ENCODE measurements around the gene ARHGAP30.
"Not testable (repeated sequence)": the region's sequence is repeated elsewhere in the genome, so short reads cannot be mapped to it uniquely, and the experiment has no call there.

Gene ARHGAP30

GRCh38 chr1:161031874-161032273 is 37.8 kb downstream of the ARHGAP30 start:
- no peak overlapping the region for H3K4me3 ChIP-seq (ENCODE audit: low read length in 2 of 2)
- H3K23ac ChIP-seq (ENCODE audit: low read depth, low read length, poor library complexity), result no peak overlapping the region
- H3K36me3 ChIP-seq (replicated peaks in 1 of 2; ENCODE audit: control insufficient read depth in 2 of 2, insufficient read depth in 2 of 2, low read length in 2 of 2), result no peaks in the 10 kb centered on the region
- no peaks in the 10 kb centered on the region for H3K79me1 ChIP-seq (ENCODE audit: low read depth, low read length)
- H2AK5ac ChIP-seq (ENCODE audit: low read depth, low read length), result no peak overlapping the region
- no peak overlapping the region for H4K91ac ChIP-seq (ENCODE audit: low read depth, low read length, poor library complexity)
- no peak overlapping the region for H2BK120ac ChIP-seq (ENCODE audit: low read depth, low read length)
- no peak overlapping the region for H2BK12ac ChIP-seq (ENCODE audit: low read length)
- H3K27ac ChIP-seq (replicated peaks; ENCODE audit: low read length), result no peak overlapping the region
- H3K4me1 ChIP-seq (ENCODE audit: control insufficient read depth in 2 of 2, insufficient read depth in 1 of 2, low read depth in 1 of 2, low read length in 2 of 2), result peaks cover 0 to 3% of the 10 kb centered on the region in 2 donors
- H3K4ac ChIP-seq (ENCODE audit: low read length), result no peak overlapping the region
- H3K9me3 ChIP-seq (replicated peaks in 1 of 2; ENCODE audit: control insufficient read depth in 2 of 2, insufficient read depth in 1 of 2, low read depth in 1 of 2, low read length in 2 of 2), result no peaks in the 10 kb centered on the region
- peaks cover 0 to 10% (median 0%) of the 10 kb centered on the region in 3 experiments for H3K27me3 ChIP-seq (ENCODE audit: control insufficient read depth in 3 of 3, insufficient read depth in 3 of 3, low read depth in 1 of 3, low read length in 3 of 3)
- no peak for DNase-seq (ENCODE audit: low spot score)
- no peak overlapping the region for H4K8ac ChIP-seq (ENCODE audit: low read depth, low read length)
- H2BK15ac ChIP-seq (ENCODE audit: low read length), result no peak overlapping the region
- no peak overlapping the region for H3K9ac ChIP-seq (ENCODE audit: low read depth, low read length, poor library complexity)
- H2BK5ac ChIP-seq (ENCODE audit: low read length), result no peak overlapping the region
- no peak overlapping the region for H3K18ac ChIP-seq (ENCODE audit: low read length)
- WGBS, 2 donors (ENCODE audit: extremely low coverage in 2 of 2, insufficient read length in 2 of 2, insufficient replicate concordance in 1 of 2), result no CpG with 5 or more reads among the region's 2 CpGs
- H3K4me2 ChIP-seq (ENCODE audit: insufficient read depth, low read length, poor library complexity, severe bottlenecking), result no peak overlapping the region
- no peak overlapping the region for H3K14ac ChIP-seq (ENCODE audit: low read length)
- H2AFZ ChIP-seq (ENCODE audit: low read length), result no peak overlapping the region

GRCh38 chr1:161029466-161029865 is 40.2 kb downstream of the ARHGAP30 start:
- not testable (repeated sequence) for H3K23ac ChIP-seq (ENCODE audit: low read depth, low read length, poor library complexity); H2AK5ac ChIP-seq (ENCODE audit: low read depth, low read length); H3K4ac ChIP-seq (ENCODE audit: low read length); H2BK120ac ChIP-seq (ENCODE audit: low read depth, low read length); H3K27me3 ChIP-seq (ENCODE audit: control insufficient read depth in 3 of 3, insufficient read depth in 3 of 3, low read depth in 1 of 3, low read length in 3 of 3); H2AFZ ChIP-seq (ENCODE audit: low read length); H3K27ac ChIP-seq (replicated peaks; ENCODE audit: low read length); H4K8ac ChIP-seq (ENCODE audit: low read depth, low read length); H3K18ac ChIP-seq (ENCODE audit: low read length); H3K4me3 ChIP-seq (ENCODE audit: low read length in 2 of 2); H3K4me1 ChIP-seq (ENCODE audit: control insufficient read depth in 2 of 2, insufficient read depth in 1 of 2, low read depth in 1 of 2, low read length in 2 of 2); H2BK12ac ChIP-seq (ENCODE audit: low read length); H4K91ac ChIP-seq (ENCODE audit: low read depth, low read length, poor library complexity); H3K14ac ChIP-seq (ENCODE audit: low read length); DNase-seq (ENCODE audit: low spot score); H3K9me3 ChIP-seq (replicated peaks in 1 of 2; ENCODE audit: control insufficient read depth in 2 of 2, insufficient read depth in 1 of 2, low read depth in 1 of 2, low read length in 2 of 2); H3K9ac ChIP-seq (ENCODE audit: low read depth, low read length, poor library complexity); H3K4me2 ChIP-seq (ENCODE audit: insufficient read depth, low read length, poor library complexity, severe bottlenecking); H3K79me1 ChIP-seq (ENCODE audit: low read depth, low read length); H2BK15ac ChIP-seq (ENCODE audit: low read length); H3K36me3 ChIP-seq (replicated peaks in 1 of 2; ENCODE audit: control insufficient read depth in 2 of 2, insufficient read depth in 2 of 2, low read length in 2 of 2); H2BK5ac ChIP-seq (ENCODE audit: low read length)
- no CpG with 5 or more reads among the region's 32 CpGs for WGBS, 2 donors (ENCODE audit: extremely low coverage in 2 of 2, insufficient read length in 2 of 2, insufficient replicate concordance in 1 of 2)

- not testable (repeated sequence) for H3K14ac ChIP-seq (ENCODE audit: low read length); H2BK15ac ChIP-seq (ENCODE audit: low read length); H2AFZ ChIP-seq (ENCODE audit: low read length); H2AK5ac ChIP-seq (ENCODE audit: low read depth, low read length); H3K4me3 ChIP-seq (ENCODE audit: low read length in 2 of 2); H3K9ac ChIP-seq (ENCODE audit: low read depth, low read length, poor library complexity); H4K8ac ChIP-seq (ENCODE audit: low read depth, low read length); DNase-seq (ENCODE audit: low spot score); H3K79me1 ChIP-seq (ENCODE audit: low read depth, low read length); H3K27ac ChIP-seq (replicated peaks; ENCODE audit: low read length); H3K23ac ChIP-seq (ENCODE audit: low read depth, low read length, poor library complexity); H2BK120ac ChIP-seq (ENCODE audit: low read depth, low read length); H2BK5ac ChIP-seq (ENCODE audit: low read length); H3K4ac ChIP-seq (ENCODE audit: low read length); H4K91ac ChIP-seq (ENCODE audit: low read depth, low read length, poor library complexity); H3K4me1 ChIP-seq (ENCODE audit: control insufficient read depth in 2 of 2, insufficient read depth in 1 of 2, low read depth in 1 of 2, low read length in 2 of 2); H3K4me2 ChIP-seq (ENCODE audit: insufficient read depth, low read length, poor library complexity, severe bottlenecking); H2BK12ac ChIP-seq (ENCODE audit: low read length); H3K9me3 ChIP-seq (replicated peaks in 1 of 2; ENCODE audit: control insufficient read depth in 2 of 2, insufficient read depth in 1 of 2, low read depth in 1 of 2, low read length in 2 of 2); H3K18ac ChIP-seq (ENCODE audit: low read length); H3K36me3 ChIP-seq (replicated peaks in 1 of 2; ENCODE audit: control insufficient read depth in 2 of 2, insufficient read depth in 2 of 2, low read length in 2 of 2)
- peaks cover 0 to 11% (median 0%) of the 10 kb centered on the region in 3 experiments for H3K27me3 ChIP-seq (ENCODE audit: control insufficient read depth in 3 of 3, insufficient read depth in 3 of 3, low read depth in 1 of 3, low read length in 3 of 3)
- no CpG with 5 or more reads among the region's 1 CpG for WGBS, 2 donors (ENCODE audit: extremely low coverage in 2 of 2, insufficient read length in 2 of 2, insufficient replicate concordance in 1 of 2)
These were observed 42.7 kb downstream of the ARHGAP30 start for GRCh38 chr1:161026954-161027353.

GRCh38 chr1:161022432-161022831 is 47.3 kb downstream of the ARHGAP30 start:
- no CpG with 5 or more reads among the region's 12 CpGs for WGBS, 2 donors (ENCODE audit: extremely low coverage in 2 of 2, insufficient read length in 2 of 2, insufficient replicate concordance in 1 of 2)
- not testable (repeated sequence) for H4K91ac ChIP-seq (ENCODE audit: low read depth, low read length, poor library complexity); H3K4me3 ChIP-seq (ENCODE audit: low read length in 2 of 2); H3K14ac ChIP-seq (ENCODE audit: low read length); DNase-seq (ENCODE audit: low spot score); H3K4me2 ChIP-seq (ENCODE audit: insufficient read depth, low read length, poor library complexity, severe bottlenecking); H2BK120ac ChIP-seq (ENCODE audit: low read depth, low read length); H3K23ac ChIP-seq (ENCODE audit: low read depth, low read length, poor library complexity); H2BK12ac ChIP-seq (ENCODE audit: low read length); H3K4me1 ChIP-seq (ENCODE audit: control insufficient read depth in 2 of 2, insufficient read depth in 1 of 2, low read depth in 1 of 2, low read length in 2 of 2); H2BK15ac ChIP-seq (ENCODE audit: low read length); H3K27ac ChIP-seq (replicated peaks; ENCODE audit: low read length); H3K9ac ChIP-seq (ENCODE audit: low read depth, low read length, poor library complexity); H3K79me1 ChIP-seq (ENCODE audit: low read depth, low read length); H2BK5ac ChIP-seq (ENCODE audit: low read length); H3K18ac ChIP-seq (ENCODE audit: low read length); H4K8ac ChIP-seq (ENCODE audit: low read depth, low read length); H3K9me3 ChIP-seq (replicated peaks in 1 of 2; ENCODE audit: control insufficient read depth in 2 of 2, insufficient read depth in 1 of 2, low read depth in 1 of 2, low read length in 2 of 2); H2AK5ac ChIP-seq (ENCODE audit: low read depth, low read length); H3K4ac ChIP-seq (ENCODE audit: low read length); H2AFZ ChIP-seq (ENCODE audit: low read length); H3K36me3 ChIP-seq (replicated peaks in 1 of 2; ENCODE audit: control insufficient read depth in 2 of 2, insufficient read depth in 2 of 2, low read length in 2 of 2)
- H3K27me3 ChIP-seq (ENCODE audit: control insufficient read depth in 3 of 3, insufficient read depth in 3 of 3, low read depth in 1 of 3, low read length in 3 of 3), result peaks cover 0 to 42% (median 0%) of the 10 kb centered on the region in 3 experiments
